PC-9 (cell line): ENCODE results near the gene FLOT1.
"Not testable (repeated sequence)": the region's sequence is repeated elsewhere in the genome, so short reads cannot be mapped to it uniquely, and the experiment has no call there.

ENCODE experiments used
- CTCF ChIP-seq: fragments of 200-600 bp; sonication (generic); conservative IDR thresholded peaks from 2 replicates; pipeline ENCODE4 v1.6.1; 2017; ENCODE audit warnings: mixed run types, antibody characterized with exemption, mild to moderate bottlenecking, moderate library complexity
- EZH2 ChIP-seq: fragments of 200-600 bp; sonication (generic); IDR thresholded peaks from 2 replicates; pipeline ENCODE4 v1.8.0; 2017; ENCODE audit warnings: antibody characterized with exemption, low read depth

- not testable (repeated sequence) for TF ChIP-seq CTCF, EZH2
These were observed 22.1 kb upstream of the FLOT1 start for GRCh38 chr6:30764490-30765043.
